HepG2 (cell line): ENCODE data around the gene IRX3. TPM values are rescaled to one million over a fixed set of nuclear protein-coding genes. Genes with fewer than 3 reads are reported as not detected.

ENCODE experiments used
- ATF4 ChIP-seq, 2 experiments: fragments of 450-650 bp in 1 of 2; sonication (generic) in 1 of 2; formaldehyde crosslinking; IDR thresholded peaks; 2 replicates each; pipeline versions ENCODE4 v1.5.0 to v1.8.0; 2020 to 2022; ENCODE audit warnings: mild to moderate bottlenecking in 1 of 2, missing genetic modification reagents in 1 of 2
- ATM ChIP-seq: fragments of 450-650 bp; IDR thresholded peaks from 2 replicates; pipeline ENCODE4 v1.7.1; 2017; ENCODE audit warnings: mild to moderate bottlenecking, borderline replicate concordance
- CAMTA2 ChIP-seq: sonication (generic); formaldehyde crosslinking; IDR thresholded peaks from 2 replicates; pipeline ENCODE4 v1.4.0; 2020; ENCODE audit warnings: mild to moderate bottlenecking, missing genetic modification reagents, borderline replicate concordance
- CHD2 ChIP-seq: IDR thresholded peaks from 2 replicates; pipeline ENCODE4 v1.6.1; 2011; ENCODE audit warnings: low read depth, low read length, improper control_type of control experiment
- HNF4G ChIP-seq, 2 experiments: sonication (generic) in 1 of 2; formaldehyde crosslinking in 1 of 2; IDR thresholded peaks; 2 replicates each; pipeline versions ENCODE4 v1.4.0 to v1.6.1; 2011 to 2020; ENCODE audit warnings: borderline replicate concordance in 2 of 2, low read depth in 2 of 2, mild to moderate bottlenecking in 2 of 2, low read length in 1 of 2, missing genetic modification reagents in 1 of 2, moderate library complexity in 1 of 2
- NFYB ChIP-seq: sonication (generic); formaldehyde crosslinking; IDR thresholded peaks from 2 replicates; pipeline ENCODE4 v1.4.0; 2020; ENCODE audit warnings: missing genetic modification reagents
- PAX8 ChIP-seq: sonication (generic); formaldehyde crosslinking; IDR thresholded peaks from 2 replicates; pipeline ENCODE4 v1.8.0; 2022; ENCODE audit warnings: mild to moderate bottlenecking, missing genetic modification reagents, borderline replicate concordance
- SAP130 ChIP-seq: IDR thresholded peaks from 2 replicates; pipeline ENCODE4 v1.6.1; 2016; ENCODE audit warnings: low read depth
- SOX13 ChIP-seq, 3 experiments: fragments of 450-650 bp in 1 of 3; sonication (generic) in 1 of 3; formaldehyde crosslinking in 1 of 3; IDR thresholded peaks in 2 of 3; conservative IDR thresholded peaks in 1 of 3; 2 replicates each; pipeline versions ENCODE4 v1.5.0 to v1.6.1; 2016 to 2020; ENCODE audit warnings: antibody characterized with exemption in 1 of 3, mild to moderate bottlenecking in 1 of 3, missing compliant biosample characterization in 1 of 3, missing genetic modification reagents in 1 of 3, moderate library complexity in 1 of 3
- SRSF4 ChIP-seq: fragments of 200-400 bp; formaldehyde crosslinking; IDR thresholded peaks from one replicate; pipeline ENCODE4 v1.6.1; 2018; ENCODE audit warnings: mild to moderate bottlenecking, low read depth, low read length, moderate library complexity; ENCODE audit not compliant: poor library complexity, severe bottlenecking
- TSC22D2 ChIP-seq: sonication (generic); formaldehyde crosslinking; IDR thresholded peaks from 2 replicates; pipeline ENCODE4 v1.5.1; 2020; ENCODE audit warnings: missing genetic modification reagents, mild to moderate bottlenecking, borderline replicate concordance
- XBP1 ChIP-seq: sonication (generic); formaldehyde crosslinking; IDR thresholded peaks from 2 replicates; pipeline ENCODE4 v1.5.0; 2020; ENCODE audit warnings: missing genetic modification reagents
- ZFP36 ChIP-seq: fragments of 150-350 bp; IDR thresholded peaks from 2 replicates; pipeline ENCODE4 v1.6.1; 2018; ENCODE audit warnings: borderline replicate concordance, low read length, low read depth; ENCODE audit not compliant: partially characterized antibody
- ZMAT3 ChIP-seq: sonication (generic); formaldehyde crosslinking; conservative IDR thresholded peaks from 2 replicates; pipeline ENCODE4 v1.7.0; 2021; ENCODE audit warnings: missing genetic modification reagents
- ZNF121 ChIP-seq: sonication (generic); formaldehyde crosslinking; IDR thresholded peaks from 2 replicates; pipeline ENCODE4 v1.5.0; 2020; ENCODE audit warnings: mild to moderate bottlenecking, missing genetic modification reagents
- ZNF333 ChIP-seq: sonication (generic); formaldehyde crosslinking; IDR thresholded peaks from 2 replicates; pipeline ENCODE4 v1.4.0; 2020; ENCODE audit warnings: mild to moderate bottlenecking, missing genetic modification reagents, borderline replicate concordance
- ZNF430 ChIP-seq: sonication (generic); formaldehyde crosslinking; IDR thresholded peaks from 2 replicates; pipeline ENCODE4 v1.9.0; 2021; ENCODE audit warnings: mild to moderate bottlenecking, missing genetic modification reagents
- ZNF780A ChIP-seq: sonication (generic); formaldehyde crosslinking; IDR thresholded peaks from 2 replicates; pipeline ENCODE4 v1.8.0; 2022; ENCODE audit warnings: mild to moderate bottlenecking, missing genetic modification reagents, moderate library complexity
- ZNF788 ChIP-seq: sonication (generic); formaldehyde crosslinking; IDR thresholded peaks from 2 replicates; pipeline ENCODE4 v1.5.0; 2020; ENCODE audit warnings: mild to moderate bottlenecking, missing genetic modification reagents, borderline replicate concordance
- ZSCAN29 ChIP-seq: sonication (generic); formaldehyde crosslinking; conservative IDR thresholded peaks from 2 replicates; pipeline ENCODE4 v1.4.0; 2020; ENCODE audit warnings: mild to moderate bottlenecking, missing genetic modification reagents
- polyA plus RNA-seq, 8 experiments: library from polyadenylated mRNA; depleted of rRNA in 3 of 8; stranded (reverse) in 7 of 8; unstranded in 1 of 8; fragments of >200 nt; fragmentation: Illumina TruSeq in 4 of 8; extraction: Trizol in 4 of 8; gene quantifications; 2 replicates each; pipeline versions ENCODE4 v1.2.1 to v1.2.3, GENCODE V29; 2011 to 2016; ENCODE audit warnings: low read depth in 4 of 8, missing spikeins in 1 of 8, mixed read lengths in 1 of 8; ENCODE audit not compliant: insufficient read depth in 1 of 8
- total RNA-seq, 5 experiments: library from RNA; depleted of rRNA; stranded (reverse); fragments of >200 nt; fragmentation: Illumina TruSeq; extraction: Trizol; gene quantifications; 2 replicates each; pipeline ENCODE4 v1.2.3, GENCODE V29; 2016; ENCODE audit warnings: low read depth in 1 of 5
- TF ChIP-seq, protein P1 (sequence below): sonication (generic); formaldehyde crosslinking; IDR thresholded peaks from 2 replicates; pipeline ENCODE4 v1.4.0; 2020; ENCODE audit warnings: mild to moderate bottlenecking, missing genetic modification reagents
- TF ChIP-seq, protein P2 (sequence below): sonication (generic); formaldehyde crosslinking; IDR thresholded peaks from 2 replicates; pipeline ENCODE4 v1.5.0; 2020; ENCODE audit warnings: missing genetic modification reagents
- TF ChIP-seq, protein P3 (sequence below), 2 experiments: sonication (generic) in 1 of 2; formaldehyde crosslinking in 1 of 2; IDR thresholded peaks; 2 replicates each; pipeline versions ENCODE4 v1.4.0 to v1.6.1; 2018 to 2020; ENCODE audit warnings: missing genetic modification reagents in 2 of 2, borderline replicate concordance in 1 of 2, low read depth in 1 of 2, mild to moderate bottlenecking in 1 of 2, missing biosample characterization in 1 of 2

Gene IRX3
- total and polyA plus RNA-seq, 2 of the 13 experiments (the other 11 are each of a cell fraction or from before 2014, with no cell fraction given): 9.2 to 16.4 TPM

- TF ChIP-seq SRSF4 (no peak), SOX13 (IDR thresholded peaks at IDR 0.05) (no peak), SOX13 (CRISPR knock-in tag; conservative IDR thresholded peaks at IDR 0.05 in 1 of 2, IDR thresholded peaks at IDR 0.05 in 1 of 2) (0 out of 4 replicates have a peak, but pooled peaks of 1 of the 2 experiments have one; percentile 28), ZNF788 (CRISPR knock-in tag) (peak; percentile 42; the same call in 1 of the 2 replicates), XBP1 (CRISPR knock-in tag) (no peak), ZSCAN29 (CRISPR knock-in tag) (no peak; the same call in 1 of the 2 replicates), CAMTA2 (CRISPR knock-in tag) (0 out of 2 replicates have a peak, but pooled peaks have one; percentile 38), ATF4 (CRISPR knock-in tag; IDR thresholded peaks at IDR 0.05) (no peak), ZFP36 (no peak), ZNF121 (CRISPR knock-in tag) (no peak), ZNF430 (CRISPR knock-in tag) (no peak), HNF4G (IDR thresholded peaks at IDR 0.05; ENCODE audit: borderline replicate concordance, low read depth, low read length) (no peak), HNF4G (CRISPR knock-in tag; IDR thresholded peaks at IDR 0.05; ENCODE audit: borderline replicate concordance, low read depth) (no peak), SAP130 (CRISPR knock-in tag) (peak; percentile 68), NFYB (CRISPR knock-in tag) (peak; percentile 28; the same call in 1 of the 2 replicates), ZNF780A (CRISPR knock-in tag) (no peak; the same call in 1 of the 2 replicates), TSC22D2 (CRISPR knock-in tag) (0 out of 2 replicates have a peak, but pooled peaks have one; percentile 39), ZNF333 (CRISPR knock-in tag) (no peak), ATM (no peak), PAX8 (CRISPR knock-in tag) (peak; percentile 48; the same call in 1 of the 2 replicates), ZMAT3 (CRISPR knock-in tag) (no peak), CHD2 (no peak)
- TF ChIP-seq, protein P1, sequence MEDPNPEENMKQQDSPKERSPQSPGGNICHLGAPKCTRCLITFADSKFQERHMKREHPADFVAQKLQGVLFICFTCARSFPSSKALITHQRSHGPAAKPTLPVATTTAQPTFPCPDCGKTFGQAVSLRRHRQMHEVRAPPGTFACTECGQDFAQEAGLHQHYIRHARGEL (CRISPR knock-in tag): no peak
- TF ChIP-seq, protein P2, sequence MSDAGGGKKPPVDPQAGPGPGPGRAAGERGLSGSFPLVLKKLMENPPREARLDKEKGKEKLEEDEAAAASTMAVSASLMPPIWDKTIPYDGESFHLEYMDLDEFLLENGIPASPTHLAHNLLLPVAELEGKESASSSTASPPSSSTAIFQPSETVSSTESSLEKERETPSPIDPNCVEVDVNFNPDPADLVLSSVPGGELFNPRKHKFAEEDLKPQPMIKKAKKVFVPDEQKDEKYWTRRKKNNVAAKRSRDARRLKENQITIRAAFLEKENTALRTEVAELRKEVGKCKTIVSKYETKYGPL: no peak
- TF ChIP-seq, protein P3, sequence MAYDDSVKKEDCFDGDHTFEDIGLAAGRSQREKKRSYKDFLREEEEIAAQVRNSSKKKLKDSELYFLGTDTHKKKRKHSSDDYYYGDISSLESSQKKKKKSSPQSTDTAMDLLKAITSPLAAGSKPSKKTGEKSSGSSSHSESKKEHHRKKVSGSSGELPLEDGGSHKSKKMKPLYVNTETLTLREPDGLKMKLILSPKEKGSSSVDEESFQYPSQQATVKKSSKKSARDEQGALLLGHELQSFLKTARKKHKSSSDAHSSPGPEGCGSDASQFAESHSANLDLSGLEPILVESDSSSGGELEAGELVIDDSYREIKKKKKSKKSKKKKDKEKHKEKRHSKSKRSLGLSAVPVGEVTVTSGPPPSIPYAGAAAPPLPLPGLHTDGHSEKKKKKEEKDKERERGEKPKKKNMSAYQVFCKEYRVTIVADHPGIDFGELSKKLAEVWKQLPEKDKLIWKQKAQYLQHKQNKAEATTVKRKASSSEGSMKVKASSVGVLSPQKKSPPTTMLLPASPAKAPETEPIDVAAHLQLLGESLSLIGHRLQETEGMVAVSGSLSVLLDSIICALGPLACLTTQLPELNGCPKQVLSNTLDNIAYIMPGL (CRISPR knock-in tag; IDR thresholded peaks at IDR 0.05; ENCODE audit: borderline replicate concordance in 1 of 2, low read depth in 1 of 2): peak in 1 of 2 experiments; percentile 88; a peak in 3 of 4 replicates
Observed at GRCh38 chr16:54285414-54286089, 1.0 kb downstream of the IRX3 start (continued).
